GM19099 (cell line): Measurements from ENCODE around the gene CAPN11.

Experiments used
- POLR2A ChIP-seq: IDR thresholded peaks from 3 replicates; pipeline ENCODE4 v1.6.1; 2011; ENCODE audit warnings: low read depth; ENCODE audit not compliant: insufficient read length; ENCODE audit errors: extremely low read depth

Gene CAPN11

DNA sequence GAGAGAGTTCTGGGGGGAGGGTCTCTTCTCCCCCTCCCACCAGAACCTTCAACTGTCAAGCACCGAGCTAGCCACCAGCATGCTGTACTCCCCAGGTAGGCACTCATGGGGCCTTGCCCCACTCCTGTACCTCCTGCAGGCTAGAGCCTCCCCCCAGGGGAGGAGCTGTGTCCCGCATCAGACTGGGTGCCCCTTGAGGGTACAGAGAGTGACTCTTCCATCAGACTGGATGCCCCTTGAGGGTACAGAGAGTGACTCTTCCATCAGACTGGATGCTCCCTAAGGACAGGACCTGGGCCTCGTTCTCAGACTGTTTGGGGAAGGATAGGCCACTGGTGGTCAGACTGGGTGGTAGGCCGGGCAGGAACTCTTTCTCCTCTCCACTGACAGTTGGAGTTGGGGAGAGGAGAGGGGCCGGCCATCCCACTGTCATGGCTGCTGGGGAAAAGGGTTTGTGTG lies at the start of gene CAPN11:
TSS of gene CAPN11 (plus strand) at position 51 of the 459 bp plus-strand sequence. CDS start at position 80, 29 bp downstream.
- TF ChIP-seq POLR2A: no peak

DNA sequence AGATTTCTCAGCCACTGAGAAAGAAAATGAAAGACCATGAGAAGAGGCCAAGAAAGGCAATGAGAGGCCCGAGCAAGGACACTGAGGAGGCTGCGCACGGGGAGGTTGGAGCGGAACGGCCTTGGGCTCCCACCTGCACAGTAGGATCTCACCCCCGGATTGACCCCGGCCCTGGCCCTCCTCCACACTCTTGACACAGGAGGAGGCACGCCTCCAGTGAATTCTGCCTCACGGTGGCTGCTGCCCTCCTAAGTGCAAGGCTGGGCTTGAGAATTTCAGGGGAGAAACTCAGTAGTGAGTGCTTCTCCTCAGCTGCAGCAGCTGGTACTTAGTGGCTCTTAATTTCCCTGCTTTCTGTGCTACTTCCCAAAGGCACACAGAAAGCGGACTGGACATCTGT lies 49.4 kb upstream of the CAPN11 start:
- no peak for TF ChIP-seq POLR2A

DNA sequence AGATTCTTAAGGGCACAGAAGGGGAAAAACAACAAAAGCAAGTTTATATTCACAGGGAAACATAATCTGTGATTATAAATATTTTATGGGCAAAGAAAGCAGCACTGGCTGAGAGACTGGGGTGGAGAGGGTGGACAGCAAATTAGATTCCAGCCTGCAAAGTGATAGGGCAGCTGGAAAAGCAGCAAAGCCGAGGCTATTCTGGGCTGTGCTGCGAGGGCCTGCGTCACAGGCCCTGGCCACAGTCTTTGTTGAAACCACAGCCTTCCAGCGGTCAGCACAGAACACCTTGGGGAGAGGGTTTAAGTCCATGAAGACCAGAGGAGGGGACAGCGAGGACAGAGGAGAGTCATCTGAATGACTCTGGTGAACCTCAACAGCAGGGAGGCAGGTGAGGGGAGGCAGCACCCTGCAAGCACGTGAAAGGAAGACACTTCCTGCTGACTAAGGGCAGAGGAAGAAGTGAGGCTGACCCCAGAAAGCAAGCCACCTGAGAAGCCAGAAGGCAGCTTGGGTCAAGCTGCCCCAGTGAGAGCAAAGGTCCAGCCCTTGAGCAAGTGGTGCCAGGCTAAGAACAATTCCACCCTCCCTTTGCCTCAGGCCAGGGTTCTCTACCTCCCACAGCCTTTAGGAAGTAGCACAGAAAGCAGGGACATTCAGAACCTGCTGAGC lies 48.5 kb upstream of the CAPN11 start:
- no peak for TF ChIP-seq POLR2A

DNA sequence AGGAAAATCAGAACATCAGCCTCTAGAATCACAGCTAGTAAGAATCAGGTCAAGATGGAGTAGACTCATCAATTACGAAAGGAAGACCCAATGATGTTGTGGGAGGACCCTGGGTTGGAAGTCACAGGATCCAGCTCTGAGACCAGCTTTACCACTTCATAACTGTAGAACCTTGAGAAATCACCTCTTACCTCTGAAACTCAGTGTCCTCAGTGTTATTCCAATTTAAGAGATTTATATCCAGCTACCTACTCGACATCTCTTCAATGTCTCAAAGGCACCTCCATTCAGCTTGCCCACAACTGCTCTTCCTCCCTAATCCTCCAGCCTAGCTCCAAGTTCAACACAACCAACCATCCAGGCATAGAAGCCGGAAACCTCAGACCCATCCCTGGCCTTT lies 47.7 kb upstream of the CAPN11 start:
- no peak for TF ChIP-seq POLR2A

DNA sequence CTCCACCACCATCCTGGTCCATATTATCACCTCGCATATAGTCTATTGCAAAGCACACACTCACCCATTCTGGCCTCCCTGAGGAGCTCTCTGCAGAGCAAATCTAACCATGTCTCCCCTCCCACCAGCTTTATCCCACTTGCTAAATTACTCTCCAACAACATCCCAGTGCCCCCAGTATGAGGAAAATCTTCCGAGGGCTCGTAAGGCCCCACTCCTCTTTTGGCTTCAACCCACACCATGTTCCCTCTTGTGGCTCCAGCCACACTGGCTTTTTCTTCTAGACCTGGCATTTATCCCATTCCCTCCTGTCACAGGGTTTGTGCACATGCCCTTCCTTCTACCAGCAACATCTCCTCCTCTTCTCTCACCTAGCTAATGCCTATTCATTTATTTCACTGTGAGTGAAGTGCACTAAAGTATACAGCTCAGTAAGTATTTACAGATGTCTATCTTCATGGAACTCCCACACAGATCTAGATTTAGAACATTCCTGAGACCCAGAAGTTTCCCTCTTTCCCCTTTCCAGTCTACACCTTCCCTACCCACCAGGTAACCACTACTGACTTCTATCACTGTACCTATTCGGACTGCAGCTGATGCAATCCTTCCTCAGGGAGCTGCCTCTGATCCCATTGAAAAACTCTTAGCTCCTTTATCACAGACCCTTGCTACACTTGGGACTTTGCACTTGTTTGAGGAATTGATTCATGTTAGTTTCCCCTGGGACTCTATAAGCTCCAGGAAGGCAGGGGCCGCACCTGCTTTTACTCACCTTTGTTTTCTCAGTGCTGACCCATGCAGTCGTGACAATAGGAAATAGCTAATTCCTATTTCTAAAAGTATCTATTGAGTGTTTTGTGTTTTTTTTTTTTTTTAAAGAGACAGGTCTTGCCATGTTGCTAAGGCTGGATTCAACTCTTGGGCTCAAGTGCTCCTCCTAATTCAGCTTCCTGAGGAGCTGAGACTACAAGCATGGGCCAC lies 46.9 kb upstream of the CAPN11 start:
- TF ChIP-seq POLR2A: no peak

DNA sequence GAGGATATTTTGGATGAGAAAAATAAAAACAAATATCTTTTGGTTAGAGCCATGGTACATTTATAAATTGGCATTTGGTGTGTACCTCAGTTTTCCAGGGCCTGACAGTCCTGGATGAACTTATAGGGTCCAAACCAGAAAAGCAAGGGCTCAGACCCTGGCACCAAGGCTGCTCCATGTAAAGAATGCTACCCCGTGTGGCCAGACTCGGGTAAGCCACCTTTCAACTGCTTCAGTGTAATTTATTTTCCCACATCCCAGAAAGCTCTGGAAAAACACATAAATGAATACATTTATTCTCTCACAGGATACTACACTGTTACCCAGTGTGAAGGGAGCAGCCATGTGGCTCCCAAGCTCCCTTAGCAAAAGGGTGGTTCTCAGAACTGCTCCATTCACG lies 45.2 kb upstream of the CAPN11 start:
- TF ChIP-seq POLR2A: no peak

DNA sequence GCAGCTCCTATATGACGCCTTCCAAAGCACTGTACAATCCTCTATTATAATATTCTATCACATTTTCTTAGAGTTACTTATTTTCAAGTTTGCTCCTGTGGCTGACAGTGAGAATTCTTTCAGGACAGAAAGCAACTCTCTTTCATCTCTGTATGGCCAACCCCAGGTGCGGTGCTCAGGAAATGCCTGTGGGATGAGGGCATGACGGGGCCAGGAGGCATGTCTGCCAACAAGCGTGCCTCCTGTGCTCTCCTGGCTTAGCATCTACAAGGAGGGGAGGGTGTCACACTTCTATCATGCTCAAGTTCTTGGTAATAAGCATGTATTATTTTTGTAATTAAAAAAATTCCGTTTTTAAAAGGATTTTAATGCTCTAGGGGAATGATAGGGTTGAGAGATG lies 42.8 kb upstream of the CAPN11 start:
- no peak for TF ChIP-seq POLR2A

DNA sequence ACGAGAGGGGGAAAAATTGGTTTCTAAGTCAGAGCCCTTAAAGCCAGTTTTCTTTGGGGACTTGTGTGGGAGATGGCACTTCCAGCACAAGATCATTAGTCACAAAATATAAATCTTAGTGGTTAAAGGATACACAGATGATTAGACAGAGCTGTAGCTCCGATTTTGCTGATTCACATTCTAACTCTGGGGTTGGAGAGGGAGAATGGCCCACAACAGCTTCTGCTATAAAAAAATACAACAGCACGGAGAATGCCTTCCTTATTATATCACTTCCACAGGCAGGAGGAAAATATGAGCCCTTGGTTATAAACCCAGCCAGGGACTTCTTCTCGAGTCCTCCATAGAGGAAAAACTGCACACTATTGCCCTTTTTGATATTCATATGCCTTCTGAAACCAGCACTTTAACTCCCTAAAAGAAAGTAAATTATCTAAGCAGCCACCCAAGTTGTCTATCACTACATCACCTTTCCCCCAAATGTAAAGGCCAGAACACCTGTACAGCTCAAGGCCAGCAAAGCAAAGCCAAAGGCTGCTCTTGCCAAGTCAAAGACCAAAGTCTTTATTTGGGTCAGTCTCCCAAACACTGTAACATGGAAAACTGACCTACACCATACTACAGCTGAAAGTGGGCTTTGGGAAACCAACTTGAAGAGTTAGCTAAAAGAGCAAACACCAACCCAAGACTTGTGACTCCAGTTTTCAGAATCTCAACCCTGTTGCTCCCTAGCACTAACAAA lies 41.8 kb upstream of the CAPN11 start:
- no peak for TF ChIP-seq POLR2A

DNA sequence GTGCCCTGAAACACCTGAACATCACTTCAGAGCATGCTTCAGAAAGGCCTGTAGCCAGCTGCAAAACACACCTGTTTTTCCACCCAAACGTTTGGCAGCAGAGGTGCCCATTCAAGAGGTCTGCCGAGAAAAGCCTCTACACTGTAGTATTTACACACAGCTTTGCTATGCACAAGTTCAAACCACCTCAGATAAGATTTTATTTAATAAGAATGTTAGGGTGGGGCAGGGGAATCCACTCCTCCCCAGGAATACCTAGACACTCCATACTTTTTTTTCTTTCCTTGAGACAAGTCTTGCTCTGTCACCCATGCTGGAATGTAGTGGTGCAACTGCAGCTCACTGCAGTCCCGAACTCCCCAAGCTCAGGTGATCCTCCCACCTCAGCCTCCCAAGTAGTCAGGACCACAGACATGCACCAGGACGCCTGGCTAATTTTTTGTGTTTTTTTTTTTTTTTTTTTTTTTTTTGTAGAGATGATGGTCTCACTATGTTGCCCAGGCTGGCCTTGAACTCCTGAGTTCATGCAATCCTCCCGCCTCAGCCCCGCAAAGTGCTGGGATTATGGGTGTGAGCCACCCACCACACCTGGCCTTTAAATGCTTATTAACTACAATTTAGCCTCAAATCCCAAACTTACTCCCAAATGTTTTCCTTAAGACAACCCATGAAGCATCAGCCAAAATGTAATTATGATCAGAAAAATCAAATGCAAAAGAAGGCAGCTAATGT lies 41.1 kb upstream of the CAPN11 start:
- TF ChIP-seq POLR2A: no peak

DNA sequence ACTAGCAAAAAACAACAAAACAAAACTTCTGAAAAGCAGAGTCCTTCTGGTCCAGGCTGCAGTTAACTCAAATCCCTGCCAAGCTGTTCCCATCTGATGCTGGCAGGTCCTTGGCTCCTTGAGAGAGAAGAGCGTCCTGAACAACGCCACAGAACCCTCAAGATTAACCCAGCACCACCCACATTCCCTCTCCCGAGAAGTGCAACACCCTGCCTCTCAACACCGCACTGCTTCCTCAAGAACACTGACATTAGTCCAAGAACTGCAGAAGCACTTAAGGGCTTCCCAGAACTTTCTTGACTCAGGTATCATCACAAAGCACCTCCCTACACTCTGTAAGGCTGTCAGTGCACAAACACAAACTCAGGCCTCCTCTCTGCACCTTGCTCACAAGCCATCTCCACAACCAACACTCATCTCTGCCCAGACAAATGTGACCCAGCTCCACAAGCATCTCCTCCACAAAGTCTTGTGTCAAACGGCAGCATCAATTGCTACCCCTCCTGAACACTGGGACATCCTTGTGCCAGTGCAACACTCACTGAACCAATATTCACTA lies 38.8 kb upstream of the CAPN11 start:
- TF ChIP-seq POLR2A: no peak

DNA sequence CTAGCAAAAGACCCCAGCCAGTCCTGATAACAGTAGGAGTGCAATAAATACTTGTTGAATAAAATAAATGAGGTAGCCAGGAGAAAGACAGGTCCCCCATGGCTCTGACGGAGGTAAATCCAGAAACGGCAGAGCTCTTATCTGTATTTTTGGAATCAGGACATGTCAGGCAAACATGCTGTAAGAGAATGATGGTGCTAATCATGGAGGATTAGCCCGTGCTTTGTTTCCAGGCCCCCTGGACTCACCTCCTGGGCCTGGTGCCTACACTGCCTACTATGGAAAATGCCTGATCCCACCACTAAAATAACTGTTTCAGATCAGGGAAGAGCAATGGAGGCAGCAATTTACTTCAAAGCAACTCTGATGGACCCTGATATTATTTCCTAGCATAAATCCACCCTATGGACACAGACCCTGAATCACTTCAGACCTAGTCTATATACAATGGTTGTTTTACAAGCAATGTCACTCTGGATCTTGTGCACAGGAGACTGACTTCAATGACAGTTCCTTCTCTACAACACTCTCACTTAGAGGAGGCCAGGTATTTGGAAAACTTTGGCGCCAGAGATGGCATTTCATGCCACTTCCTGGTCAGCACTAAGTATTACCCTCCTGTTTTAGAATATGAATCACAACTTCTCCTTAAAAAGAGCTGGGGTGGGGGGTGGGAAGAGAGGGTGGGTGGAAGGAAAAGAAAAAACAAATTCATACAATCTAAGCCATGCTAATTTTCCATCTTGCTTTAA lies 37.8 kb upstream of the CAPN11 start:
- TF ChIP-seq POLR2A: no peak

DNA sequence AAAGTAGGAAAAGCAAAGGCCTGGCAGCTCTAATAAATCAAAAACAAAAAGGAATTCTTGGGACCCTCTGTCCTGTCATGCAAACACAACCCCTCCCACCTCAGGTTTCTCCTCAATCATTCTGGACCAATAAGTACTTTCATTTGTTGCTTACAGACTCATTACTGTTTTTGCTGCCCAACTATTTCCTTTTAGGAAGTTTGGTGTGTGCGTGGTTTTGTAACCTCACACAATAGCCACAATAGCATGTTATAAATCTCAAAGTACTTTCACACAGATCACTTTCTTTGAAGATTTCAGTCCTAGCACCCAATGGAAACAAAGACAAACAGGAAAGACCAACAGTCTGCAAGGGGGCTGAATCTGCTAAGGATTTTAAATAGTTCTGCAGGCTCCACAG lies 35.8 kb upstream of the CAPN11 start:
- no peak for TF ChIP-seq POLR2A

DNA sequence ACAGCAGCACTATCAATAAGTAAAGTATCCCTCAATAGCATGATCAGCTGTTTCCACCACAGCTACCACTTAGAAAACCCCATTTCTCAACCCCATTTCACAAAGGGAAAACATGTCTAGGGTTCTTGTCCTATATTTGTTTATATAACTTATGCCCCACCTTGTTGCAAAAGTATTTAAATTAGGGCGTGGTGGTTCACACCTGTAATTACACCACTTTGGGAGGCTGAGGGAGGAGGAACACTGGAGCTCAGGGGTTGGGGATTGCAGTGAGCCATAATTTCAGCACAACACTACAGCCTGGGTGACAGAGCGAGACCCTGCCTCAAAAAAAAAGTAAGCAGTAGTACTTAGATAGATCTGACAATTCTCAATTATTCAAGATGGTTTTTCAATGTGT lies 35.1 kb upstream of the CAPN11 start:
- no peak for TF ChIP-seq POLR2A
